GM10248 (cell line): ENCODE results near the gene CYP19A1.
"Not testable (repeated sequence)": the region's sequence is repeated elsewhere in the genome, so short reads cannot be mapped to it uniquely, and the experiment has no call there.

Source experiments
- CTCF ChIA-PET: fragments of 300-600 bp; sonication (Branson Sonifier 250); formaldehyde crosslinking; extraction: SDS; loops from one replicate; lab custom pipeline; 2021; ENCODE audit warnings: antibody characterized with exemption; lab: Yijun Ruan, JAX
- POLR2A ChIA-PET: fragments of 350-650 bp; sonication (Branson Sonifier 250); formaldehyde crosslinking; extraction: SDS; loops from one replicate; lab custom pipeline; 2020; ENCODE audit warnings: antibody characterized with exemption; lab: Yijun Ruan, JAX
- DNase-seq: peaks from one replicate; pipeline ENCODE4 v3.0.0; 2012; ENCODE audit errors: extremely low spot score
- TF ChIP-seq, protein P1 (sequence below): IDR thresholded peaks from 2 replicates; pipeline ENCODE4 v1.5.1; 2012; ENCODE audit warnings: mild to moderate bottlenecking, low read depth; ENCODE audit errors: extremely low read depth, missing control alignments, control extremely low read depth

CYP19A1 gene

DNA sequence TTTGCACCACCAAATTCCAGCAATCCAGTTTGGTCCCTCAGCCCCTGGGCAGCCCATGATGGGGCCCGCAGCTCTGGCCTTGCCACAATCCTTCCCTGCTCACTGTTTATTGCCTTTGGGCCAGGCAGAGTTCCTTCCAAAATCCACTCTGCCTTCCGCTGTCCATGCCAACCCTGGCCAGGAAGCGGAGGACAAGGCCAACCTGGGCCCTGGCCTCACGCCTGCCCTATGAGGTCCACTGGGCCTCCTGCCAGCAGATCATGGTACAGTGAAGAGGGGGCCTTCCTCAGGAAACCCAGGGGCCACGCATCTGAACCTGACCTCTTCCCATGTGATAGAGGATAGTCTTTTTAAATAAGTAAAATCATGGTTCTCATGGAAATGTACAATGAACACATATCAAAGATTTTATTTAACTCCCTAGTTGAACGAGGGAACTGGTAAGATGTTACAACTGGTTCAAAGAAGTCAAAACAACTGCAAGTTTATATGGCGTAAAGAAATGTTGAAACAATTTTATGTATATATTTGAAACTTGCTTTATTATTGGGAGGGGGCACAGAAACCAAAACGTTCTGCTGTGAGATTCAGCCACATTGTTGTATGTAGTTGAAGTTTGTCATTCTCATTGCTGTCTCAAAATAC, 147.8 kb downstream of the CYP19A1 start:
- ChIA-PET CTCF (interaction anchor here (3.1 to 8.7 kb wide), 3 partner anchors 14 to 37 kb away, joined by 32 to 78 read pairs (median 66); no protein-coding TSS in a partner anchor), POLR2A (no interaction called here)
- no peak for DNase-seq
- TF ChIP-seq, protein P1, sequence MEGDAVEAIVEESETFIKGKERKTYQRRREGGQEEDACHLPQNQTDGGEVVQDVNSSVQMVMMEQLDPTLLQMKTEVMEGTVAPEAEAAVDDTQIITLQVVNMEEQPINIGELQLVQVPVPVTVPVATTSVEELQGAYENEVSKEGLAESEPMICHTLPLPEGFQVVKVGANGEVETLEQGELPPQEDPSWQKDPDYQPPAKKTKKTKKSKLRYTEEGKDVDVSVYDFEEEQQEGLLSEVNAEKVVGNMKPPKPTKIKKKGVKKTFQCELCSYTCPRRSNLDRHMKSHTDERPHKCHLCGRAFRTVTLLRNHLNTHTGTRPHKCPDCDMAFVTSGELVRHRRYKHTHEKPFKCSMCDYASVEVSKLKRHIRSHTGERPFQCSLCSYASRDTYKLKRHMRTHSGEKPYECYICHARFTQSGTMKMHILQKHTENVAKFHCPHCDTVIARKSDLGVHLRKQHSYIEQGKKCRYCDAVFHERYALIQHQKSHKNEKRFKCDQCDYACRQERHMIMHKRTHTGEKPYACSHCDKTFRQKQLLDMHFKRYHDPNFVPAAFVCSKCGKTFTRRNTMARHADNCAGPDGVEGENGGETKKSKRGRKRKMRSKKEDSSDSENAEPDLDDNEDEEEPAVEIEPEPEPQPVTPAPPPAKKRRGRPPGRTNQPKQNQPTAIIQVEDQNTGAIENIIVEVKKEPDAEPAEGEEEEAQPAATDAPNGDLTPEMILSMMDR, result no peak

DNA sequence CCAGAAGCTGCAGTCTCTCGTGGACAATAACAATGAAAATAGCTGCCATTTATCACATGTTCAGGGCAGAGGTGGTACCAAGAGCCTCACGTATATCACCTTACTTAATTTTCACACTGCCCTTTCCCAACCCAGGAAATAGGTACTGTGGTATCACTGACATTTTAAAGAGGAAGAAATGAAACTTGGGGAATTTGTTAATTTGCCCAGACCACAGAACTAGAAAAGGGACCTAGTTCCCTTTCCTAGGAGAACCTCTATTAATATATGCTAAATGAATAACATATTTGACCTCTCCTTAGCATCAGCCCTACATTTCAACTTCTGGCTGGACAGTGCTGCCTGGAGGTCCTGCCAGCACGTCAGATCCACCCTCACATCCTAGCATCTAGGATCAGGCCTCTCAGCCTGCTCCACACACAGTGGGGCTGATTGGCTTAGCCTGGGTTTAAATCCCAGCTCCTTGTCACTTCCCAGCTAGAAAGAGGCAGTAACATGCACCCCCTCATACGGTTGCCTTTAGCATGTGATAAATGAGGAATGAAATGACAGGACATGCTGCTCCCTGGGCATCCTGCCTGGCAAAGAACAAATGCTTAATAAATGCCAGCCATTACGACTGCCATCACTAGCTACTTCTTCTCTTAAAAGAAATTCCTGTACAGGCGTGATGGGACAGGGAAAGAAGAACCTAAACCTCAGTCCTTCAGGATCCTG, 148.6 kb downstream of the CYP19A1 start:
- TF ChIP-seq, protein P1, result no peak
- POLR2A ChIA-PET, result no interaction called here
- no peak for DNase-seq
- CTCF ChIA-PET, result interaction anchor here (1.1 to 8.7 kb wide), 2 partner anchors 9 to 27 kb away, joined by 5 to 78 read pairs; no protein-coding TSS in a partner anchor

DNA sequence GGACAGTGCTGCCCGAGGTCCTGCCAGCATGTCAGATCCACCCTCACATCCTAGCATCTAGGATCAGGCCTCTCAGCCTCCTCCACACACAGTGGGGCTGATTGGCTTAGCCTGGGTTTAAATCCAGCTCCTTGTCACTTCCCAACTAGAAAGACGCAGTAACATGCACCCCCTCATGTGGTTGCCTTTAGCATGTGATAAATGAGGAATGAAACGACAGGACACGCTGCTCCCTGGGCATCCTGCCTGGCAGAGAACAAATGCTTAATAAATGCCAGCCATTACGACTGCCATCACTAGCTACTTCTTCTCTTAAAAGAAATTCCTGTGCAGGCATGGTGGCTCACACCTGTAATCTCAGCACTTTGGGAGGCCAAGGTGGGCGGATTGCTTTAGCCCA, 149.6 kb downstream of the CYP19A1 start:
- POLR2A ChIA-PET, DNase-seq: not testable (repeated sequence)
- CTCF ChIA-PET, result interaction anchor here (1.1 to 8.7 kb wide), 3 partner anchors 7 to 26 kb away, joined by 3 to 78 read pairs (median 5); no protein-coding TSS in a partner anchor

DNA sequence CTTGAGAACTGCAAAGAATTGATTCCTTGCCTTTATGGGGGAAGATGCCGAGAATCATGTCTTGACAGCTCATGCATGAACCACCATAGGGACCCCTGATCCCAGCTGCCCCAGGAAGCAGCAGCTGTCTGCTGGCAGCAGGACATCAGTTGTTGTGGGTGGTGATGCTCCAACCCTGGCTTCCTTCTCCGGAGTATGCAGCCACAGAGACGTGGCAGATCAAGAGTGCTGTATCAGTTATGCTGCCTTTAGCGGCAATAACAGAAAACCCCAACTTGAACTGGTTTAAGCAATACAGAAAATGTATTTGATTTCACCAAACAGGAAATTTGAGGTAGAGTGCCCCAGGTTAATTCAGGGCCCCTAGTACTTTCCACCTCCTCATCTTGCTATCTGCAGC, 151.5 kb downstream of the CYP19A1 start:
- TF ChIP-seq, protein P1, result no peak
- CTCF ChIA-PET, result interaction anchor here (1.0 to 8.7 kb wide), 3 partner anchors 12 to 225 kb away, joined by 3 to 78 read pairs (median 3); no protein-coding TSS in a partner anchor
- no peak for DNase-seq
- POLR2A ChIA-PET, result no interaction called here

DNA sequence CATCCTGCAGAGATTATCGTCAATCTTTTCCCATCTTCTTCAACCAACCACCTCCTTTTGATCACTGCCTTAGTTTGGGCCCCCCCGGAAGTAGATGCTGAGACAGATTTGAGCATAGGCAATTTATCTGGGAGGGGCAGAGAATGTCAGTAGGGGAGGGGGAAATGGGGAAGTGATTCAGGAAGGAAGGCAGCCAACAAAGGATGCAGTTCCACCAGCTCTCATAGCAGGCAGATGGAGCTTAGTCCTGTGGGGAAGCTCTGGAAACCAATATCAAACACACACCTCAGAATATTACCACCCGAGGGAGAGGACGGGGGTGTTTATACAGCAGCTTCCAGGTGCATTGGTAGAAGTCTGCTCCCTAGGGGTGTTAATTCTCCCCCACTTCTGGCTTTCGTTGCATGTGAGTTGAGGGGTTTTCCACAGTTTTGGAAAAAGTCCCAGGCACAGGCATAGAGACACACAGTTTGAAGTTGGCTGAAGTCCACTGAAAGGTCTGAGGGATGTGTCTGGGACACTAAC, 152.2 kb downstream of the CYP19A1 start:
- POLR2A ChIA-PET, result no interaction called here
- TF ChIP-seq, protein P1, result no peak
- DNase-seq, result no peak
- CTCF ChIA-PET, result interaction anchor here (8.7 kb wide), 1 partner anchor 23 kb away, joined by 78 read pairs; no protein-coding TSS in a partner anchor

DNA sequence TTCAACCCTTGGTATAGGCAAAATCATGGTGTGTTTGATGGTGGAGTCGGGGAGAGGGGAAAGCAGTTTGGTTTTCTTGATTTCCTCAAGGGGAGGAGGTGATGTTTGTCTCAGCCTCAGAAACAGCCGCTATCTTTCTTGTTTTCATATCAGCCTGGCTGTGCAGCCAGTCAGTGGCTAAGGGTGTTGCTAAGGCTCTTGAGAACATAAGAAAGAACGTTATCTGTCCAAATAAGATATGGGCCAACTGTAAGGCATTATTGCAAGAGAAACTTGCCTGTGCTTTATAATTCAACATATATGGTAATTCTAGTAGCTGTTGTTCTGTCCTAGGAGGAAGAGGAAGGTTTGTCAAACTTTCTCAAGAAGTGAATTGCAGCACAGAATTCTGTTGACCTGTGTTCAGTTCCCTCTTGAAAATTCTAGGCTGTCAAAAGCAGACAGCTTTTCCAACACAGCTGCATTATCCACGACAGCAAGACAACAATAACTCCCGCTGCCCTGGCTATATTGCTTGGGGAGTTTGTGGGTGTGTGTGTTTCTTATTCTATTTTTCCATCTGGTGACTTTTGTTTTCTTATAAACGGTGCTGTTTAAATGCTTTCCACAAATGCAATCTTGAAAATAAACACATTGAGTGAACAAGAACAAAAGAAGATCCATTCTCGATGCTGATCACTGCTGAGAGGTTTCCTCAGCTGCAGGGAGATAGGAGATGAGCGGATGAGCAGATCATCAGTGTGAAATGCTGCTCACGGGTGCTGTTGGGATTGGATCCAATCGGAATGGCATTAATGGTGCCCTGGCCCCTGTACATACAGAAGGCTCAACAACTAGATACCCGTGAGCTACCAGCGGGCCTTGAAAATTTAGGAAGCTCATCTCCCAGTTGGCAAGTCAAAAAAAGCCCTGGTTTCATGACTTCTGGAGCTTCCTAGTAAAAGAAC, 152.9 kb downstream of the CYP19A1 start:
- ChIA-PET CTCF (interaction anchor here (1.4 to 8.7 kb wide), 4 partner anchors 7 to 216 kb away, joined by 4 to 78 read pairs (median 21); no protein-coding TSS in a partner anchor), POLR2A (no interaction called here)
- TF ChIP-seq, protein P1, result no peak
- no peak for DNase-seq
